Left lung (tissue), 10 donors: ENCODE data around the gene NECTIN1. TPM values are rescaled to one million over a fixed set of nuclear protein-coding genes. Genes with fewer than 3 reads are reported as not detected.

Source experiments
- ATAC-seq: fragments of 200-7000 bp; cut with Tn5 transposase; one replicate; pipeline ENCODE4 v1.9.1; 2020; ENCODE audit warnings: moderate library complexity
- DNase-seq, 4 donors: peaks; one replicate each; pipeline ENCODE4 v3.0.0-alpha.2; 2013 to 2020
- H3K27ac ChIP-seq, 2 donors: fragments of 200-600 bp; sonication (generic) in 1 of 2; one replicate each; pipeline versions ENCODE4 v1.5.0 to v1.8.0; 2020 to 2021
- H3K27me3 ChIP-seq, 2 donors: fragments of 200-600 bp; sonication (generic) in 1 of 2; one replicate each; pipeline versions ENCODE4 v1.5.0 to v1.8.0; 2020 to 2021
- H3K36me3 ChIP-seq, 2 donors: fragments of 200-600 bp; sonication (generic) in 1 of 2; one replicate each; pipeline versions ENCODE4 v1.5.0 to v1.8.0; 2020 to 2021
- H3K4me1 ChIP-seq, 2 donors: fragments of 200-600 bp; one replicate each; pipeline ENCODE4 v1.8.0; 2021
- H3K4me3 ChIP-seq, 2 donors: fragments of 200-600 bp; sonication (generic) in 1 of 2; one replicate each; pipeline versions ENCODE4 v1.5.0 to v1.8.0; 2020 to 2021; ENCODE audit warnings: mild to moderate bottlenecking in 1 of 2
- H3K9me3 ChIP-seq, 2 donors: fragments of 200-600 bp; sonication (generic) in 1 of 2; one replicate each; pipeline versions ENCODE4 v1.5.0 to v1.8.0; 2020 to 2021
- intact Hi-C, 2 donors: fragments of 100-400 bp; cut with DNase I; formaldehyde crosslinking; loops; one replicate each; pipeline versions ENCODE4 v1.11.2 to v1.14.2; 2022
- polyA plus RNA-seq, 6 donors: library from polyadenylated mRNA; unstranded; fragments of 120-200 nt; gene quantifications; one replicate each; pipeline ENCODE4 v1.2.1, GENCODE V29; 2013; ENCODE audit not compliant: insufficient read length in 6 of 6
- total RNA-seq, 2 donors: library from RNA; stranded (reverse); fragmentation: NEBNext Ultra II Directional; extraction: Animal tissue kit (Norgen Biotek cat#: 25700); gene quantifications; one replicate each; pipeline ENCODE4 v1.2.1, GENCODE V29; 2021
- TF ChIP-seq, protein P1 (sequence below), 2 donors: fragments of 200-600 bp; sonication (generic) in 1 of 2; IDR thresholded peaks; one replicate each; pipeline versions ENCODE4 v1.5.0 to v1.8.0; 2021; ENCODE audit warnings: antibody characterized with exemption in 2 of 2
- donor health status: DM: no; HTN: yes; CAD: no.
- donor health status: DM: no; HTN: no; CAD: no.

NECTIN1 gene
- total and polyA plus RNA-seq, 8 donors, result 13.0 to 21.1 (median 15.9) TPM

DNA sequence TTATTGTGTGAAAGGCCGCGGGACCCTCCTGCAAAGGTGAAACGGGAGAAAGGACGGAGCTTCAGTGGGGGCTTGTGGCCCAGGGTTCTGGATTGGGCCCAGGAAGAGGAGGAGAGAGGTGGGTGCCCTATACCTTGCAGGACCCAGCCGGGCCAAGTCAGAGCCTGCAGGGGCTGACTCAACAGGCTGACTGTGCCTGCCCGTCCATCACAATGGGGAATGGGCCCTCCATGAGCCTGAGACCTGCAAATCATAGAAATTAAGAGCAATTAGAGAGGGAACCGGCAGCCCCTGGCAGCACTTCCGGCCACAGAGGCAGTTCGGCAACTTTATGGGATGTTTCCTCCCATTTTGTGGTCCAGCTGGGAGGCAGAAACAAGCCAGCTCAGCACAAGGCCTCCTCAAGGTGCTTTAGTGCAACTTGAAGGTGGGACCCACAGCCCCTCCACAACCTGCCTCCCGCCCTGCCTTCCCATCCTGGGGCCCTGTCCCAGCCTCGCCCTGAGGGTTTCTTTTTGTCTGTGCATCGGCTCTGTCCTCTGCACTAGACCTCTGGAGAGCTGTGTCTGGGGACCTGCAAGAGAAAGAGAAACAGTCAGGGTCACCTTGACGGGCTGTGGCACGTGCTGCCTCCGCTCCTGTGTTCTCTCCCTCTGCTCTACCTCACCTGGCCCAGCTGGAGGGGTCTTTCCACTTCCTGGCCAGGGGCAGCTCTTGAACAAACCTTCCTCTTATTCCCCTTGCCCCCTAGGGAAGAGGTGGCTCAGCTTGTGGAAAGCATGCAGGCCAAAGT lies 19.1 kb upstream of the NECTIN1 start:
- H3K9me3 ChIP-seq, result no peaks in the 10 kb centered on the region
- no peak for ATAC-seq
- DNase-seq, result no peak
- TF ChIP-seq, protein P1, sequence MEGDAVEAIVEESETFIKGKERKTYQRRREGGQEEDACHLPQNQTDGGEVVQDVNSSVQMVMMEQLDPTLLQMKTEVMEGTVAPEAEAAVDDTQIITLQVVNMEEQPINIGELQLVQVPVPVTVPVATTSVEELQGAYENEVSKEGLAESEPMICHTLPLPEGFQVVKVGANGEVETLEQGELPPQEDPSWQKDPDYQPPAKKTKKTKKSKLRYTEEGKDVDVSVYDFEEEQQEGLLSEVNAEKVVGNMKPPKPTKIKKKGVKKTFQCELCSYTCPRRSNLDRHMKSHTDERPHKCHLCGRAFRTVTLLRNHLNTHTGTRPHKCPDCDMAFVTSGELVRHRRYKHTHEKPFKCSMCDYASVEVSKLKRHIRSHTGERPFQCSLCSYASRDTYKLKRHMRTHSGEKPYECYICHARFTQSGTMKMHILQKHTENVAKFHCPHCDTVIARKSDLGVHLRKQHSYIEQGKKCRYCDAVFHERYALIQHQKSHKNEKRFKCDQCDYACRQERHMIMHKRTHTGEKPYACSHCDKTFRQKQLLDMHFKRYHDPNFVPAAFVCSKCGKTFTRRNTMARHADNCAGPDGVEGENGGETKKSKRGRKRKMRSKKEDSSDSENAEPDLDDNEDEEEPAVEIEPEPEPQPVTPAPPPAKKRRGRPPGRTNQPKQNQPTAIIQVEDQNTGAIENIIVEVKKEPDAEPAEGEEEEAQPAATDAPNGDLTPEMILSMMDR (IDR thresholded peaks at IDR 0.05), result no peak
- intact Hi-C loops, result no loop called here
- no peak overlapping the region for H3K27ac ChIP-seq
- H3K4me1 ChIP-seq, result no peaks in the 10 kb centered on the region
- peaks cover 0 to 63% of the 10 kb centered on the region in 2 donors for H3K27me3 ChIP-seq
- H3K36me3 ChIP-seq, result no peaks in the 10 kb centered on the region
- H3K4me3 ChIP-seq, result no peak overlapping the region

DNA sequence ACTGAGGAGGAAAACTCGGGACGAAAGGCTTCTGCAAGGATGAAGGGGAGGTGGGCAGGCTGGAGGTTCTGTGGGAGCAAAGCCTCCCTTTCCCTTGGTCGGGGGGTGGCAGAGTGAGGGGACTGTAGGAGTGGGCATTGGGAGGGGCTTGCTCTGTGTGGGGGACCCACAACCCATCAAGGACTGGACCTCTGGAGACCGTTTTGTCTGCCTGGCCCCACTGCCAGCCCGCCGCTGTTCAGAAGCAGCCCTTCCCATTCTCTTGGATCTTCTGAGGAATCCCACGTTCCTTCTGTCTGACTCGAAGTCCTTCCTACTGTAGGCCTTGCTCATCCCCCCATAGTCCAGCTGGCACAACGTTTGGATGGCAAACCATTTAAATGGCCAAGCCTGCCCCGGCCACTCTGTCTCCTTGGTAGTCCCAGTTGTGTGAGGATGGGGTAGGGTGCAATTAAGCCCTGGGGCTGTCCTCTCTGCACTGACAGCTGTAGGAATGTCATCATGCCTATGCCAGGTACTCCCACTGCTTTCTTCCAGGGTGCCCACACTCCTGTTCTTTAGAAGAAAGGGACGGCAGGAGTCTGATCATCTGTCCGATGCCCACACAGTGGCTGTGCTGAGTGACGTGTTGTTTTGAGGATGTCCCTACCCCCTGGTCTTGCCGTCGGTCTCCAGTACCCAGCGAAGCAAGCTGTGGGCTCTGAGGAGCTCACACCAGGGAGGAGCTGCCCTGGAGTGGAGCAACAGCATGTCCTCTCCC lies 17.0 kb upstream of the NECTIN1 start:
- intact Hi-C loops, result no loop called here
- Histone ChIP-seq H3K27ac (no peak overlapping the region), H3K9me3 (no peaks in the 10 kb centered on the region), H3K36me3 (no peaks in the 10 kb centered on the region), H3K27me3 (peaks cover 10 to 73% of the 10 kb centered on the region in 2 donors), H3K4me3 (no peak overlapping the region), H3K4me1 (peaks cover 0 to 10% of the 10 kb centered on the region in 2 donors)
- TF ChIP-seq, protein P1 (IDR thresholded peaks at IDR 0.05), result no peak
- ATAC-seq, result no peak
- peak in 1 of 4 donors; percentile 25 for DNase-seq

DNA sequence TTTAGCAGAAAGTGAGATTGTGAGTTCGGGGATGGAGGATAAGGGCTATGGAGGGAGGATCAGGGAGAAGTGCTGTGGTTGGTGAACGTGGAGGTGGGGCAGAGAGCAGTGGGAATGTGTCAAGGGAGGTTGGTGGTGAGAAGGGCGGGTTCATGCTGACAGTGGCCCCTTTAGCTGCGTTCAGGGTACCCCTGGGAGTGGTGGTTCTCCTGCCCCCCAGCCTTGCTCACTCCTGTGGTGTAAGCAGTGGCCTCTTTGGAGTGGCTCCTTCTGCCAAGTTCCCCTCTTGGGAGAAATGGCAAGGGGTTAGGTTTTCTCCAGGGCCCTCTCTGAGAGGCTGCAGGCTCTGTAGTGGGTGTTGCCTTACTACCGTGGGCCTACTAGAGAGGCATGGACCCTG lies 16.1 kb upstream of the NECTIN1 start:
- DNase-seq, result peak in 1 of 4 donors; percentile 17

DNA sequence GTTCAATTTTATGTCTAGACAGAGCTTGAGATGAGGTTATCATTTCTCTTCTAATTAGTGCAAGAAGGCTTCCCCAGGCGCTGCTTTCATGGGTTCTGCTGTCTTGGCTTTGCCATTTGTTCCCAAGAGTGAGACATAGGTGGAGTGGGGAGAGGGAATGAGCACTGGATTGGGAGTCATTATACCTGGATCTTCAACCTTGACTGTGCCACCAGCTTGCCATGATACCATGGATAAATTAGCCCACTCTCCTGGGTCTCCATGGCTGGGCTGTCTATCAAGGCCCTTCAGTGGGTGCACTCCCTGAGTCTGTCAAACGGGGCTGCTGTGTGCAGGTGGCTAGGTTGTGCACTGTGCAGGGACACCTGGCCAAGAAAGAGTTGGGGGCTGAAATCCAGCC lies 15.6 kb upstream of the NECTIN1 start:
- DNase-seq (peak in 1 of 4 donors; percentile 14), ATAC-seq (no peak)
- Histone ChIP-seq H3K9me3 (no peaks in the 10 kb centered on the region), H3K27ac (no peak overlapping the region), H3K36me3 (no peaks in the 10 kb centered on the region), H3K4me3 (no peak overlapping the region), H3K27me3 (peaks cover 13 to 76% of the 10 kb centered on the region in 2 donors), H3K4me1 (peaks cover 0 to 10% of the 10 kb centered on the region in 2 donors)
- intact Hi-C loops, result no loop called here
- TF ChIP-seq, protein P1 (IDR thresholded peaks at IDR 0.05), result no peak

More for the DNA sequence above, 16.1 kb upstream of the NECTIN1 start:
- H3K4me3 ChIP-seq, result no peak overlapping the region
- ATAC-seq, result no peak
- no peaks in the 10 kb centered on the region for H3K36me3 ChIP-seq
- peaks cover 13 to 73% of the 10 kb centered on the region in 2 donors for H3K27me3 ChIP-seq
- TF ChIP-seq, protein P1 (IDR thresholded peaks at IDR 0.05), result no peak
- H3K9me3 ChIP-seq, result no peaks in the 10 kb centered on the region
- no peak overlapping the region for H3K27ac ChIP-seq
- intact Hi-C loops, result no loop called here
- H3K4me1 ChIP-seq, result peaks cover 0 to 10% of the 10 kb centered on the region in 2 donors

DNA sequence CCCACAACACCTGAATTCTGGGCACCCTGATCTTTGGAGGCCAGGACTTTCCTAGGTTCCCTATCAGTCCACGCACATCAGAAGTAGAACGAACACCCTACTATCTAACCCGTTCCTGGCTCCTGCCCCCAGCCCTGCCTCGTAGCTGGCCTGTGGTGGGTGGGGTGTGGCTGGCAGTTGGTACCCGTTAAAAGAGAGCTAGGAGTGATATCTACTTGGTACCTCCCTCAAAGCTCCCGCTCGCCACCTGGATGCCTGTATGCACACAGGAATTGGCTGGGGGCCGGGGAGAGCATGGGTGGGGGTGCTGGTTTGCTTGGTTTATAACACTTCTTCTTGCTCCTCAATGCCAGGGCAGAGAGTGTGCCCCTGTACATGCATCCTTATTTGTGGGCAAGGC lies 14.0 kb upstream of the NECTIN1 start:
- no peak for ATAC-seq
- intact Hi-C loops, result no loop called here
- Histone ChIP-seq H3K36me3 (no peaks in the 10 kb centered on the region), H3K4me1 (peaks cover 0 to 10% of the 10 kb centered on the region in 2 donors), H3K27ac (no peak overlapping the region), H3K27me3 (peaks cover 13 to 65% of the 10 kb centered on the region in 2 donors), H3K9me3 (no peaks in the 10 kb centered on the region), H3K4me3 (no peak overlapping the region)
- peak in 1 of 4 donors; percentile 25 for DNase-seq
- TF ChIP-seq, protein P1 (IDR thresholded peaks at IDR 0.05), result no peak
